ENCODE data around the gene ZNF512B. TPM values are rescaled to one million over a fixed set of nuclear protein-coding genes. Genes with fewer than 3 reads are reported as not detected.

Gene ZNF512B
- total RNA-seq, 1 experiment from 2014 or later = 47.9 TPM

- Mint-ChIP-seq H3K4me3 (ENCODE audit: unreplicated experiment) (no peak overlapping the region), H3K36me3 (ENCODE audit: insufficient read depth, unreplicated experiment) (peaks cover 97% of the 10 kb centered on the region), H3K27ac (ENCODE audit: unreplicated experiment) (no peak overlapping the region), H3K9me3 (ENCODE audit: unreplicated experiment) (no peaks in the 10 kb centered on the region), H3K27me3 (ENCODE audit: insufficient read depth, unreplicated experiment) (no peaks in the 10 kb centered on the region), H3K4me1 (ENCODE audit: low read depth, unreplicated experiment) (no peaks in the 10 kb centered on the region)
- intact Hi-C loops (cut with micrococcal nuclease; ENCODE audit: unreplicated experiment) = no loop called here
- peaks cover 5% of the 10 kb centered on the region; the same call in 1 of the 2 replicates for H3K9me3 ChIP-seq
- peaks cover 25% of the 10 kb centered on the region for H3K36me3 ChIP-seq (ENCODE audit: control insufficient read depth, insufficient read depth, low read length)
- no peak for TF ChIP-seq CTCF (IDR thresholded peaks at IDR 0.05; ENCODE audit: insufficient read depth in 1 of 2, low read depth in 1 of 2, low read length in 1 of 2, severe bottlenecking in 1 of 2, unreplicated experiment in 1 of 2)
- H3K27me3 ChIP-seq (replicated peaks; ENCODE audit: control insufficient read depth, insufficient read depth, low read length) = no peaks in the 10 kb centered on the region
- DNase-seq = no peak
- peaks cover 14% of the 10 kb centered on the region for H3K4me1 ChIP-seq
- H3K4me3 ChIP-seq (ENCODE audit: low read depth, low read length) = no peak overlapping the region
- CTCF ChIA-PET = interaction anchor here (1.2 to 1.4 kb wide), 2 partner anchors 27 to 31 kb away, joined by 4 to 5 read pairs; no protein-coding TSS in a partner anchor
- POLR2A ChIA-PET = interaction anchor here (0.6 kb wide), 1 partner anchor 483 kb away, joined by 7 read pairs; no protein-coding TSS in a partner anchor
- BruUV-seq (replicated peaks) = no TSS peak
These were observed 37.2 kb upstream of the ZNF512B start for GRCh38 chr20:64006902-64007301.

GRCh38 chr20:64006490-64006889, 36.8 kb upstream of the ZNF512B start:
- Histone ChIP-seq H3K4me3 (ENCODE audit: low read depth, low read length) (no peak overlapping the region), H3K36me3 (ENCODE audit: control insufficient read depth, insufficient read depth, low read length) (peaks cover 27% of the 10 kb centered on the region), H3K27me3 (replicated peaks; ENCODE audit: control insufficient read depth, insufficient read depth, low read length) (no peaks in the 10 kb centered on the region), H3K9me3 (peaks cover 5% of the 10 kb centered on the region; the same call in 1 of the 2 replicates), H3K4me1 (peaks cover 14% of the 10 kb centered on the region)
- intact Hi-C loops (cut with micrococcal nuclease; ENCODE audit: unreplicated experiment) = no loop called here
- no TSS peak for BruUV-seq (replicated peaks)
- no peaks in the 10 kb centered on the region for H3K27me3 Mint-ChIP-seq (ENCODE audit: insufficient read depth, unreplicated experiment)
- H3K4me1 Mint-ChIP-seq (ENCODE audit: low read depth, unreplicated experiment) = no peaks in the 10 kb centered on the region
- DNase-seq = no peak
- ChIA-PET CTCF (interaction anchor here (1.2 to 1.4 kb wide), 2 partner anchors 26 to 32 kb away, joined by 4 to 5 read pairs; no protein-coding TSS in a partner anchor), POLR2A (interaction anchor here (0.6 kb wide), 1 partner anchor 483 kb away, joined by 7 read pairs; no protein-coding TSS in a partner anchor)
- no peak overlapping the region for H3K4me3 Mint-ChIP-seq (ENCODE audit: unreplicated experiment)
- H3K27ac Mint-ChIP-seq (ENCODE audit: unreplicated experiment) = no peak overlapping the region
- no peak for TF ChIP-seq CTCF (IDR thresholded peaks at IDR 0.05; ENCODE audit: insufficient read depth in 1 of 2, low read depth in 1 of 2, low read length in 1 of 2, severe bottlenecking in 1 of 2, unreplicated experiment in 1 of 2)
- H3K36me3 Mint-ChIP-seq (ENCODE audit: insufficient read depth, unreplicated experiment) = peaks cover 100% of the 10 kb centered on the region
- H3K9me3 Mint-ChIP-seq (ENCODE audit: unreplicated experiment) = no peaks in the 10 kb centered on the region

- BruUV-seq (replicated peaks) = no TSS peak
- TF ChIP-seq CTCF (IDR thresholded peaks at IDR 0.05; ENCODE audit: insufficient read depth in 1 of 2, low read depth in 1 of 2, low read length in 1 of 2, severe bottlenecking in 1 of 2, unreplicated experiment in 1 of 2) = no peak
- ChIA-PET CTCF (interaction anchor here (3.1 kb wide), 1 partner anchor 25 kb away, joined by 20 read pairs; the partner anchor contains the start of genes PRPF6 and SAMD10), POLR2A (no interaction called here)
- Histone ChIP-seq H3K4me1 (peaks cover 14% of the 10 kb centered on the region), H3K9me3 (peaks cover 5% of the 10 kb centered on the region; the same call in 1 of the 2 replicates), H3K27me3 (replicated peaks; ENCODE audit: control insufficient read depth, insufficient read depth, low read length) (no peaks in the 10 kb centered on the region), H3K4me3 (ENCODE audit: low read depth, low read length) (no peak overlapping the region), H3K36me3 (ENCODE audit: control insufficient read depth, insufficient read depth, low read length) (peaks cover 27% of the 10 kb centered on the region)
- H3K4me1 Mint-ChIP-seq (ENCODE audit: low read depth, unreplicated experiment) = no peaks in the 10 kb centered on the region
- no peak for DNase-seq
- H3K27ac Mint-ChIP-seq (ENCODE audit: unreplicated experiment) = no peak overlapping the region
- no peaks in the 10 kb centered on the region for H3K27me3 Mint-ChIP-seq (ENCODE audit: insufficient read depth, unreplicated experiment)
- intact Hi-C loops (cut with micrococcal nuclease; ENCODE audit: unreplicated experiment) = no loop called here
- H3K9me3 Mint-ChIP-seq (ENCODE audit: unreplicated experiment) = no peaks in the 10 kb centered on the region
- H3K4me3 Mint-ChIP-seq (ENCODE audit: unreplicated experiment) = no peak overlapping the region
- peaks cover 100% of the 10 kb centered on the region for H3K36me3 Mint-ChIP-seq (ENCODE audit: insufficient read depth, unreplicated experiment)
These were observed 35.7 kb upstream of the ZNF512B start for GRCh38 chr20:64005394-64005793.

All from Caco-2 (cell line).